SK-N-SH treated with all-trans-retinoic acid at 6 μM for 48 hours (cell line): ENCODE data around the gene COX7A2L.

Experiments used
- ATAC-seq: fragments of 200-7000 bp; cut with Tn5 transposase; 3 replicates; pipeline ENCODE4 v1.9.1; 2020; ENCODE audit warnings: mild to moderate bottlenecking, moderate library complexity
- BACH2 ChIP-seq: fragments of 250-450 bp; sonication (Bioruptor Pico); IDR thresholded peaks from 2 replicates; pipeline ENCODE4 v1.9.0; 2021; ENCODE audit warnings: mild to moderate bottlenecking, borderline replicate concordance
- ESRRG ChIP-seq: fragments of 250-450 bp; sonication (Bioruptor Pico); IDR thresholded peaks from 2 replicates; pipeline ENCODE4 v1.6.1; 2021; ENCODE audit warnings: mild to moderate bottlenecking
- GLIS3 ChIP-seq: fragments of 250-450 bp; sonication (Bioruptor Pico); IDR thresholded peaks from 2 replicates; pipeline ENCODE4 v1.5.0; 2020; ENCODE audit warnings: mild to moderate bottlenecking, moderate library complexity
- ISL1 ChIP-seq: fragments of 250-450 bp; sonication (Bioruptor Pico); IDR thresholded peaks from 2 replicates; pipeline ENCODE4 v2.1.2; 2022; ENCODE audit warnings: mild to moderate bottlenecking, moderate library complexity
- OSR1 ChIP-seq: fragments of 250-450 bp; sonication (Bioruptor Pico); IDR thresholded peaks from 2 replicates; pipeline ENCODE4 v1.8.0; 2022; ENCODE audit warnings: moderate library complexity, mild to moderate bottlenecking, inconsistent platforms
- POU6F1 ChIP-seq: fragments of 250-450 bp; sonication (Bioruptor Pico); IDR thresholded peaks from 2 replicates; pipeline ENCODE4 v1.8.0; 2021; ENCODE audit warnings: low read depth, mild to moderate bottlenecking, moderate library complexity, borderline replicate concordance
- PPARA ChIP-seq: fragments of 250-450 bp; sonication (Bioruptor Pico); IDR thresholded peaks from 2 replicates; pipeline ENCODE4 v1.5.0; 2020; ENCODE audit warnings: mild to moderate bottlenecking, borderline replicate concordance
- SNAI2 ChIP-seq: fragments of 250-450 bp; sonication (Bioruptor Pico); IDR thresholded peaks from 2 replicates; pipeline ENCODE4 v1.5.0; 2020; ENCODE audit warnings: mild to moderate bottlenecking, moderate library complexity
- TCF4 ChIP-seq: fragments of 250-450 bp; sonication (Bioruptor Pico); IDR thresholded peaks from 2 replicates; pipeline ENCODE4 v1.8.0; 2021; ENCODE audit warnings: mild to moderate bottlenecking, moderate library complexity, borderline replicate concordance
- TSHZ2 ChIP-seq: fragments of 250-450 bp; sonication (Bioruptor Pico); IDR thresholded peaks from 2 replicates; pipeline ENCODE4 v1.5.0; 2020; ENCODE audit warnings: mild to moderate bottlenecking, moderate library complexity
- ZC3H10 ChIP-seq: fragments of 250-450 bp; sonication (Bioruptor Pico); IDR thresholded peaks from 2 replicates; pipeline ENCODE4 v1.5.1; 2021; ENCODE audit warnings: mild to moderate bottlenecking, moderate library complexity
- ZFP3 ChIP-seq: fragments of 250-450 bp; sonication (Bioruptor Pico); IDR thresholded peaks from 2 replicates; pipeline ENCODE4 v1.5.0; 2020; ENCODE audit warnings: mild to moderate bottlenecking, moderate library complexity
- ZFP30 ChIP-seq: fragments of 450-650 bp; formaldehyde crosslinking; IDR thresholded peaks from 2 replicates; pipeline ENCODE4 v1.5.0; 2022; ENCODE audit warnings: mild to moderate bottlenecking, moderate library complexity
- ZNF565 ChIP-seq: fragments of 450-650 bp; formaldehyde crosslinking; conservative IDR thresholded peaks from 2 replicates; pipeline ENCODE4 v1.5.0; 2020; ENCODE audit warnings: low read depth, mild to moderate bottlenecking, moderate library complexity
- ZNF70 ChIP-seq: fragments of 450-650 bp; formaldehyde crosslinking; IDR thresholded peaks from 2 replicates; pipeline ENCODE4 v1.5.0; 2020; ENCODE audit warnings: mild to moderate bottlenecking, moderate library complexity
- ZNF8 ChIP-seq: fragments of 450-650 bp; formaldehyde crosslinking; IDR thresholded peaks from 2 replicates; pipeline ENCODE4 v1.5.0; 2020; ENCODE audit warnings: mild to moderate bottlenecking, moderate library complexity
- TF ChIP-seq, protein P1 (sequence below): fragments of 250-450 bp; sonication (Bioruptor Pico); IDR thresholded peaks from 2 replicates; pipeline ENCODE4 v1.8.0; 2020; ENCODE audit warnings: mild to moderate bottlenecking, moderate library complexity, borderline replicate concordance
- TF ChIP-seq, protein P2 (sequence below): fragments of 250-450 bp; sonication (Bioruptor Pico); IDR thresholded peaks from 2 replicates; pipeline ENCODE4 v1.5.1; 2020; ENCODE audit warnings: low read depth, mild to moderate bottlenecking, moderate library complexity
- TF ChIP-seq, protein P3 (sequence below): fragments of 250-450 bp; sonication (Bioruptor Pico); IDR thresholded peaks from 2 replicates; pipeline ENCODE4 v1.5.1; 2021; ENCODE audit warnings: mild to moderate bottlenecking, moderate library complexity

Gene COX7A2L

GRCh38 chr2:42332575-42332974 lies 28.4 kb downstream of the COX7A2L start:
- ATAC-seq: no peak
- TF ChIP-seq, protein P1, sequence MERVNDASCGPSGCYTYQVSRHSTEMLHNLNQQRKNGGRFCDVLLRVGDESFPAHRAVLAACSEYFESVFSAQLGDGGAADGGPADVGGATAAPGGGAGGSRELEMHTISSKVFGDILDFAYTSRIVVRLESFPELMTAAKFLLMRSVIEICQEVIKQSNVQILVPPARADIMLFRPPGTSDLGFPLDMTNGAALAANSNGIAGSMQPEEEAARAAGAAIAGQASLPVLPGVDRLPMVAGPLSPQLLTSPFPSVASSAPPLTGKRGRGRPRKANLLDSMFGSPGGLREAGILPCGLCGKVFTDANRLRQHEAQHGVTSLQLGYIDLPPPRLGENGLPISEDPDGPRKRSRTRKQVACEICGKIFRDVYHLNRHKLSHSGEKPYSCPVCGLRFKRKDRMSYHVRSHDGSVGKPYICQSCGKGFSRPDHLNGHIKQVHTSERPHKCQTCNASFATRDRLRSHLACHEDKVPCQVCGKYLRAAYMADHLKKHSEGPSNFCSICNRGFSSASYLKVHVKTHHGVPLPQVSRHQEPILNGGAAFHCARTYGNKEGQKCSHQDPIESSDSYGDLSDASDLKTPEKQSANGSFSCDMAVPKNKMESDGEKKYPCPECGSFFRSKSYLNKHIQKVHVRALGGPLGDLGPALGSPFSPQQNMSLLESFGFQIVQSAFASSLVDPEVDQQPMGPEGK (CRISPR knock-in tag): no peak
- TF ChIP-seq TCF4 (CRISPR knock-in tag) (no peak), TSHZ2 (CRISPR knock-in tag) (no peak), SNAI2 (CRISPR knock-in tag) (no peak), ZC3H10 (CRISPR knock-in tag) (no peak)

GRCh38 chr2:42331569-42332284 lies 29.3 kb downstream of the COX7A2L start:
- no peak for ATAC-seq
- no peak for TF ChIP-seq OSR1 (CRISPR knock-in tag)
- no peak for TF ChIP-seq ZC3H10 (CRISPR knock-in tag)
- no peak for TF ChIP-seq PPARA (CRISPR knock-in tag)
- no peak for TF ChIP-seq ZFP30
- TF ChIP-seq ISL1 (CRISPR knock-in tag): no peak
- TF ChIP-seq TCF4 (CRISPR knock-in tag): no peak
- TF ChIP-seq SNAI2 (CRISPR knock-in tag): no peak
- no peak for TF ChIP-seq ZNF70 (CRISPR knock-in tag)
- no peak for TF ChIP-seq ZNF565 (CRISPR knock-in tag)
- TF ChIP-seq ESRRG: no peak
- no peak for TF ChIP-seq ZNF8 (CRISPR knock-in tag)
- no peak for TF ChIP-seq POU6F1 (CRISPR knock-in tag)
- no peak for TF ChIP-seq TSHZ2 (CRISPR knock-in tag)
- TF ChIP-seq, protein P2, sequence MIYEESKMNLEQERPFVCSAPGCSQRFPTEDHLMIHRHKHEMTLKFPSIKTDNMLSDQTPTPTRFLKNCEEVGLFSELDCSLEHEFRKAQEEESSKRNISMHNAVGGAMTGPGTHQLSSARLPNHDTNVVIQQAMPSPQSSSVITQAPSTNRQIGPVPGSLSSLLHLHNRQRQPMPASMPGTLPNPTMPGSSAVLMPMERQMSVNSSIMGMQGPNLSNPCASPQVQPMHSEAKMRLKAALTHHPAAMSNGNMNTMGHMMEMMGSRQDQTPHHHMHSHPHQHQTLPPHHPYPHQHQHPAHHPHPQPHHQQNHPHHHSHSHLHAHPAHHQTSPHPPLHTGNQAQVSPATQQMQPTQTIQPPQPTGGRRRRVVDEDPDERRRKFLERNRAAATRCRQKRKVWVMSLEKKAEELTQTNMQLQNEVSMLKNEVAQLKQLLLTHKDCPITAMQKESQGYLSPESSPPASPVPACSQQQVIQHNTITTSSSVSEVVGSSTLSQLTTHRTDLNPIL (CRISPR knock-in tag): no peak
- TF ChIP-seq BACH2: no peak

DNA sequence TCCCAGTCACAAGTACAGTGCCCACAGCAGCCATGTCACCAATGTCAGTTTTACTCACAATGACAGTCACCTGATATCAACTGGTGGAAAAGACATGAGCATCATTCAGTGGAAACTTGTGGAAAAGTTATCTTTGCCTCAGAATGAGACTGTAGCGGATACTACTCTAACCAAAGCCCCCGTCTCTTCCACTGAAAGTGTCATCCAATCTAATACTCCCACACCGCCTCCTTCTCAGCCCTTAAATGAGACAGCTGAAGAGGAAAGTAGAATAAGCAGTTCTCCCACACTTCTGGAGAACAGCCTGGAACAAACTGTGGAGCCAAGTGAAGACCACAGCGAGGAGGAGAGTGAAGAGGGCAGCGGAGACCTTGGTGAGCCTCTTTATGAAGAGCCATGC lies 31.3 kb downstream of the COX7A2L start:
- no peak for TF ChIP-seq OSR1 (CRISPR knock-in tag)
- TF ChIP-seq TCF4 (CRISPR knock-in tag): no peak
- TF ChIP-seq, protein P2 (CRISPR knock-in tag): no peak
- no peak for TF ChIP-seq ESRRG
- TF ChIP-seq, protein P3, sequence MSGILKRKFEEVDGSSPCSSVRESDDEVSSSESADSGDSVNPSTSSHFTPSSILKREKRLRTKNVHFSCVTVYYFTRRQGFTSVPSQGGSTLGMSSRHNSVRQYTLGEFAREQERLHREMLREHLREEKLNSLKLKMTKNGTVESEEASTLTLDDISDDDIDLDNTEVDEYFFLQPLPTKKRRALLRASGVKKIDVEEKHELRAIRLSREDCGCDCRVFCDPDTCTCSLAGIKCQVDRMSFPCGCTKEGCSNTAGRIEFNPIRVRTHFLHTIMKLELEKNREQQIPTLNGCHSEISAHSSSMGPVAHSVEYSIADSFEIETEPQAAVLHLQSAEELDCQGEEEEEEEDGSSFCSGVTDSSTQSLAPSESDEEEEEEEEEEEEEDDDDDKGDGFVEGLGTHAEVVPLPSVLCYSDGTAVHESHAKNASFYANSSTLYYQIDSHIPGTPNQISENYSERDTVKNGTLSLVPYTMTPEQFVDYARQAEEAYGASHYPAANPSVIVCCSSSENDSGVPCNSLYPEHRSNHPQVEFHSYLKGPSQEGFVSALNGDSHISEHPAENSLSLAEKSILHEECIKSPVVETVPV (CRISPR knock-in tag): no peak
- TF ChIP-seq, protein P1 (CRISPR knock-in tag): no peak
- no peak for TF ChIP-seq GLIS3 (CRISPR knock-in tag)
- TF ChIP-seq ISL1 (CRISPR knock-in tag): no peak
- TF ChIP-seq ZFP3 (CRISPR knock-in tag): no peak
- no peak for TF ChIP-seq ZC3H10 (CRISPR knock-in tag)
- ATAC-seq: no peak
